HG03469 (cell line): Measurements from ENCODE around the gene DRICH1.
"Not testable (repeated sequence)": the region's sequence is repeated elsewhere in the genome, so short reads cannot be mapped to it uniquely, and the experiment has no call there.

ENCODE experiments used
- ATAC-seq: cut with Tn5 transposase; IDR thresholded peaks from one replicate; pipeline ENCODE4 v1.9.1; 2021; ENCODE audit warnings: mild to moderate bottlenecking, moderate library complexity, moderate number of reproducible peaks; ENCODE audit not compliant: unreplicated experiment

Gene DRICH1

GRCh38 chr22:23632178-23632577, at the start of gene DRICH1:
Gene DRICH1 (minus strand): TSS chr22:23632321. CDS start chr22:23632023, 298 bp downstream.
- ATAC-seq, result no peak

- ATAC-seq, result no peak
These were observed 49.1 kb upstream of the DRICH1 start for GRCh38 chr22:23681026-23681809.

- ATAC-seq, result no peak
These were observed 46.0 kb upstream of the DRICH1 start for GRCh38 chr22:23678133-23678532.

GRCh38 chr22:23677701-23677995, 45.5 kb upstream of the DRICH1 start:
- ATAC-seq, result no peak

- not testable (repeated sequence) for ATAC-seq
These were observed 45.0 kb upstream of the DRICH1 start for GRCh38 chr22:23676841-23677700.

GRCh38 chr22:23675502-23676415, 43.6 kb upstream of the DRICH1 start:
- ATAC-seq, result no peak

GRCh38 chr22:23674886-23675501, 42.9 kb upstream of the DRICH1 start:
- ATAC-seq, result not testable (repeated sequence)

GRCh38 chr22:23673826-23674690, 41.9 kb upstream of the DRICH1 start:
- no peak for ATAC-seq

- ATAC-seq, result no peak
These were observed 41.0 kb upstream of the DRICH1 start for GRCh38 chr22:23673050-23673620.

- ATAC-seq, result not testable (repeated sequence)
These were observed 40.4 kb upstream of the DRICH1 start for GRCh38 chr22:23672307-23673049.

- ATAC-seq, result not testable (repeated sequence)
These were observed 39.3 kb upstream of the DRICH1 start for GRCh38 chr22:23671387-23671786.

- ATAC-seq, result no peak
These were observed 38.5 kb upstream of the DRICH1 start for GRCh38 chr22:23670378-23671295.

GRCh38 chr22:23660381-23660780, 28.3 kb upstream of the DRICH1 start:
- ATAC-seq, result not testable (repeated sequence)

- ATAC-seq, result no peak
These were observed 25.6 kb upstream of the DRICH1 start for GRCh38 chr22:23657727-23658126.

- ATAC-seq, result no peak
These were observed 23.9 kb upstream of the DRICH1 start for GRCh38 chr22:23655891-23656475.

GRCh38 chr22:23652711-23653110, 20.6 kb upstream of the DRICH1 start:
- ATAC-seq, result no peak

- no peak for ATAC-seq
These were observed 20.2 kb upstream of the DRICH1 start for GRCh38 chr22:23652286-23652685.
